C4-2B (cell line): ENCODE data around the gene DTX1.

ENCODE experiments used
- ZFX ChIP-seq: fragments of 450-650 bp; IDR thresholded peaks from 2 replicates; pipeline ENCODE4 v1.6.1; 2017
- TF ChIP-seq, protein P1 (sequence below): fragments of 450-650 bp; conservative IDR thresholded peaks from 2 replicates; pipeline ENCODE4 v1.5.1; 2017; ENCODE audit warnings: mild to moderate bottlenecking

GRCh38 chr12:113051759-113052158 lies 4.8 kb upstream of the DTX1 start:
- TF ChIP-seq, protein P1, sequence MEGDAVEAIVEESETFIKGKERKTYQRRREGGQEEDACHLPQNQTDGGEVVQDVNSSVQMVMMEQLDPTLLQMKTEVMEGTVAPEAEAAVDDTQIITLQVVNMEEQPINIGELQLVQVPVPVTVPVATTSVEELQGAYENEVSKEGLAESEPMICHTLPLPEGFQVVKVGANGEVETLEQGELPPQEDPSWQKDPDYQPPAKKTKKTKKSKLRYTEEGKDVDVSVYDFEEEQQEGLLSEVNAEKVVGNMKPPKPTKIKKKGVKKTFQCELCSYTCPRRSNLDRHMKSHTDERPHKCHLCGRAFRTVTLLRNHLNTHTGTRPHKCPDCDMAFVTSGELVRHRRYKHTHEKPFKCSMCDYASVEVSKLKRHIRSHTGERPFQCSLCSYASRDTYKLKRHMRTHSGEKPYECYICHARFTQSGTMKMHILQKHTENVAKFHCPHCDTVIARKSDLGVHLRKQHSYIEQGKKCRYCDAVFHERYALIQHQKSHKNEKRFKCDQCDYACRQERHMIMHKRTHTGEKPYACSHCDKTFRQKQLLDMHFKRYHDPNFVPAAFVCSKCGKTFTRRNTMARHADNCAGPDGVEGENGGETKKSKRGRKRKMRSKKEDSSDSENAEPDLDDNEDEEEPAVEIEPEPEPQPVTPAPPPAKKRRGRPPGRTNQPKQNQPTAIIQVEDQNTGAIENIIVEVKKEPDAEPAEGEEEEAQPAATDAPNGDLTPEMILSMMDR, result no peak
- no peak for TF ChIP-seq ZFX
